ENCODE measurements around the gene ZC4H2. TPM values are rescaled to one million over a fixed set of nuclear protein-coding genes. Genes with fewer than 3 reads are reported as not detected.
A peak's percentile ranks its signal among the peaks of the same experiment; 100 is the strongest.
"Not testable (repeated sequence)": the region's sequence is repeated elsewhere in the genome, so short reads cannot be mapped to it uniquely, and the experiment has no call there.

ZC4H2 gene, protein sequence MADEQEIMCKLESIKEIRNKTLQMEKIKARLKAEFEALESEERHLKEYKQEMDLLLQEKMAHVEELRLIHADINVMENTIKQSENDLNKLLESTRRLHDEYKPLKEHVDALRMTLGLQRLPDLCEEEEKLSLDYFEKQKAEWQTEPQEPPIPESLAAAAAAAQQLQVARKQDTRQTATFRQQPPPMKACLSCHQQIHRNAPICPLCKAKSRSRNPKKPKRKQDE
- 2.5 TPM for polyA plus RNA-seq (2012; ENCODE audit: low read depth, missing spikeins)

DNA sequence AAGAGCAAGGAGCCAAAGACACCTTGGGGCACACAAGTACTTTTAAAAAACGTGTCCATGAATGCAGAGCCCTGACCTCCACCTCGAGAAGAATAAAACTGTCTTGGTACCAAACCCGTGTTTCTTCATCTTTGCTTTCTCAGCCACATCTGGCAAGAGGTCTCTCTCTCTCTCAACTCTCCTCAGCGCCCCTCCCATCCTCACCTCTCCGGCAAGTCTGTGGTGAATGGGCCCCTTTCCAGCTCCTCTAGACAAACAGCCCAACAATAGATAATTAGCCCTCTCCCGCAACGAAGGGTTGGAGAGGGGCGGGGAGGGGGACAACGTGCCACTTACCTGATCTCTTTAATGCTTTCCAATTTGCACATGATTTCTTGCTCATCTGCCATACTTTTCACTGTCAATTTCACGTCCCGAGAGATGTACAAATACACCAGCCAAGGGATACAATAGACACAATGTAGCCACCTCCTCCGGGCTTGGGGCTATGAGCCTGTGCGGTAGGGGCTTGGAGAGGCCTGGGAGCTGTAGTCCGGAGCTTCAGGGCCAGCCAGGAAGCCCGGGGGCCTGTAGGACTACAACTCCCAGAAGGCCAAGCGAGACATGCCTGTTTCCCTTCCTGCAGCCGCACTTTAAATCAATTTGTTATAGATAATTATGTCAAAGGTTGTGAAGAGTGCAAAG is at the start of gene ZC4H2:
Gene ZC4H2 (minus strand): TSS at position 462 of the 684 bp plus-strand sequence. CDS start 73 bp downstream, at position 389.
- TF ChIP-seq POLR2AphosphoS5 (IDR thresholded peaks at IDR 0.05; ENCODE audit: low read depth, low read length): no peak
- no peak for TF ChIP-seq POU2F2 (IDR thresholded peaks at IDR 0.05; ENCODE audit: low read depth, low read length)
- TF ChIP-seq POLR2A (IDR thresholded peaks at IDR 0.05; ENCODE audit: low read depth, low read length): no peak
- TF ChIP-seq SPI1 (IDR thresholded peaks at IDR 0.05; ENCODE audit: low read depth, low read length): no peak
- TF ChIP-seq TAF1 (IDR thresholded peaks at IDR 0.05; ENCODE audit: low read depth, low read length): no peak
- no peak for TF ChIP-seq PAX5 (IDR thresholded peaks at IDR 0.05; ENCODE audit: insufficient read depth, low read length, severe bottlenecking)
- peak; percentile 87 for FAIRE-seq
- peak; percentile 13 for DNase-seq (ENCODE audit: insufficient read length, low spot score)

DNA sequence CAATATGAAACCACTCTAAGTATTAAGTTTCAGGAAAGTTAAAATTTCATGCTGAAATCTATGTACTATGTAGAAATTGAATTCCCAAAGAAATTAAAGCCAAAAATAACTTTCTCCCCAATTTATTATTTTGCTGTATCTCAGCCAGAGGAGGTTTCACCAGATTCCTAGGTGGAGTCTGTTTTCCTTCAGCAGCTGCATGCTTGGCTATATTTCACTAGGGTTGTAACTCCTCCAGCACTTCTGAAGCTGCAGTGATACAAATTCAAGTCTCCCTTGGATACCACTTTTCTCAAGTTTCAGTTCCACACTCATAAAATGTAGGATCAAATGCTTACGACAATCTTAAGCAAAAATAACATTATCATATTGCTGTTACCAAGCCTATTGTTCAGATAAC is 41.2 kb upstream of the ZC4H2 start:
- TF ChIP-seq POLR2AphosphoS5 (IDR thresholded peaks at IDR 0.05; ENCODE audit: low read depth, low read length) (no peak), TAF1 (IDR thresholded peaks at IDR 0.05; ENCODE audit: low read depth, low read length) (no peak), POU2F2 (IDR thresholded peaks at IDR 0.05; ENCODE audit: low read depth, low read length) (no peak), PAX5 (IDR thresholded peaks at IDR 0.05; ENCODE audit: insufficient read depth, low read length, severe bottlenecking) (no peak), POLR2A (IDR thresholded peaks at IDR 0.05; ENCODE audit: low read depth, low read length) (no peak), SPI1 (IDR thresholded peaks at IDR 0.05; ENCODE audit: low read depth, low read length) (no peak)
- DNase-seq (ENCODE audit: insufficient read length, low spot score) (no peak), FAIRE-seq (no peak)

DNA sequence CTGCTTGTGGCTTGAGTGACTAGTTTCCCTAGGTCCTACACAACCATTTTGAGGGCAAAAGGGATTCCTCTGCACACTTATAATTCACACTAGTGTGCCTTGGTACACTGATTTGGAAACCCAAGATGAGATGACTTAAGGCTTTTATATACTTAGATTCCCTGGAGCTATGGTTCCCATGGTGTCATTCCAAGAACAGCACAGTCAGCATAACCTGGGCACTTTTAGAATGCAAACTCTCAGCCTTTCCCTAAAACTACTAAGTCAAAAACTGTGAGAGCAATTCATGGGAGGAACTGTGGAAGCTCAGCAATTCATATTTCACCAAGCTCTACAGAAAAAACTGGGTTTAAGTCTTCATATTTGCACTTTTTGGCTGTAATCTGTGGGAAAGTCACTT is 38.0 kb upstream of the ZC4H2 start:
- FAIRE-seq (no peak), DNase-seq (ENCODE audit: insufficient read length, low spot score) (no peak)

DNA sequence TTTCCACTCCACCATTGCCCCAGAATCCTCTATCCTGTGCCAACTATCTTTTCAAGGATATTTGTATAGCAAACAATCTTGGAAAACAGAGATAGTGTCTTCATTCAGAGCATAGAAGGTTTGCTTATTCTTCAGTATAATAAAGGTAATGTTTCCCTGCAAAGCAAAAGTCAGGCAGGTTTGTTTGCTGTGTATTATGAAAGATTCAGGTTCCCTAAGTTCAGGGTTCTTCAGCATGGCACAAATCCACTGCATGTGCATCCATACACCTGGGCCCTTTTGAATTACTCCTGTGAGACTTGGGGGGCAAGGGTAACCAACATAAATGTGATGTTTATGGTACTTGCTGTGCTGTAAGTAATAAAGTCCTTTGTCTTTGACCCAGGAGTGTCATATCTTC is 33.2 kb upstream of the ZC4H2 start:
- TF ChIP-seq POU2F2 (IDR thresholded peaks at IDR 0.05; ENCODE audit: low read depth, low read length) (no peak), PAX5 (IDR thresholded peaks at IDR 0.05; ENCODE audit: insufficient read depth, low read length, severe bottlenecking) (no peak), TAF1 (IDR thresholded peaks at IDR 0.05; ENCODE audit: low read depth, low read length) (no peak), POLR2A (IDR thresholded peaks at IDR 0.05; ENCODE audit: low read depth, low read length) (no peak), POLR2AphosphoS5 (IDR thresholded peaks at IDR 0.05; ENCODE audit: low read depth, low read length) (no peak), SPI1 (IDR thresholded peaks at IDR 0.05; ENCODE audit: low read depth, low read length) (no peak)
- DNase-seq (ENCODE audit: insufficient read length, low spot score) (no peak), FAIRE-seq (no peak)

More for the DNA sequence above, 38.0 kb upstream of the ZC4H2 start:
- TF ChIP-seq SPI1 (IDR thresholded peaks at IDR 0.05; ENCODE audit: low read depth, low read length): no peak
- TF ChIP-seq POU2F2 (IDR thresholded peaks at IDR 0.05; ENCODE audit: low read depth, low read length): no peak
- TF ChIP-seq POLR2A (IDR thresholded peaks at IDR 0.05; ENCODE audit: low read depth, low read length): no peak

DNA sequence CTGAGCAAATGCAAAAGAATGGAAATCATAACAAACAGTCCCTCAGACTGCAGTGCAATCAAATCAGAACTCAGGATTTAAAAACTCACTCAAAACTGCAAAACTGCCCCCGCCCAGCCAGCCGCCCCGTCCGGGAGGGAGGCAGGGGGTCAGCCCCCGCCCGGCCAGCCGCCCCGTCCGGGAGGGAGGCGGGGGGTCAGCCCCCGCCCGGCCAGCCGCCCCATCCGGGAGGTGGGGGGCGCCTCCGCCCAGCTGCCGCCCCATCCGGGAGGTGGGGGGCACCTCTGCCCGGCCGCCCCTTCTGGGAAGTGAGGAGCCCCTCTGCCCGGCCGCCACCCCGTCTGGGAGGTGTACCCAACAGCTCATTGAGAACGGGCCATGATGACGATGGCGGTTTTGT is 26.0 kb upstream of the ZC4H2 start:
- not testable (repeated sequence) for FAIRE-seq; DNase-seq (ENCODE audit: insufficient read length, low spot score)

DNA sequence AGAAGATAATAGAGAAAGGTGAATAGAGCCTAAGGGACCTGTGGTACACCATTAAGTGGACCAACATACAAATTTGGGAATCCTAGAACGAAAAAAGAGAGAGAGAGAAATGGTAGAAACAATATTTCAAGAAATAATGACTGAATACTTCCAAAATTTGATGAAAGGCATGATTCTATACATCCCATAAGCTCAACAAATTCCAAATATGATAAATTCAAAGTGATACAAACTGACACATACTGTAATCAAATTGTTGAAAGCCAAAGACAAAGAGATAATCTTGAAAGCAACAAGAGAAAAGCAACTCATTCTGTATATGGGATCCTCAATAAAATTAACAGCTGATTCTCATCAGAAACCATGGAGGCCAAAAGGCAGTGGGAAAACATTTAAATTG is 20.6 kb upstream of the ZC4H2 start:
- TF ChIP-seq POLR2AphosphoS5 (IDR thresholded peaks at IDR 0.05; ENCODE audit: low read depth, low read length): no peak
- no peak for TF ChIP-seq PAX5 (IDR thresholded peaks at IDR 0.05; ENCODE audit: insufficient read depth, low read length, severe bottlenecking)
- TF ChIP-seq SPI1 (IDR thresholded peaks at IDR 0.05; ENCODE audit: low read depth, low read length): no peak
- TF ChIP-seq POU2F2 (IDR thresholded peaks at IDR 0.05; ENCODE audit: low read depth, low read length): no peak
- no peak for TF ChIP-seq TAF1 (IDR thresholded peaks at IDR 0.05; ENCODE audit: low read depth, low read length)
- no peak for TF ChIP-seq POLR2A (IDR thresholded peaks at IDR 0.05; ENCODE audit: low read depth, low read length)
- DNase-seq (ENCODE audit: insufficient read length, low spot score) (no peak), FAIRE-seq (no peak)

DNA sequence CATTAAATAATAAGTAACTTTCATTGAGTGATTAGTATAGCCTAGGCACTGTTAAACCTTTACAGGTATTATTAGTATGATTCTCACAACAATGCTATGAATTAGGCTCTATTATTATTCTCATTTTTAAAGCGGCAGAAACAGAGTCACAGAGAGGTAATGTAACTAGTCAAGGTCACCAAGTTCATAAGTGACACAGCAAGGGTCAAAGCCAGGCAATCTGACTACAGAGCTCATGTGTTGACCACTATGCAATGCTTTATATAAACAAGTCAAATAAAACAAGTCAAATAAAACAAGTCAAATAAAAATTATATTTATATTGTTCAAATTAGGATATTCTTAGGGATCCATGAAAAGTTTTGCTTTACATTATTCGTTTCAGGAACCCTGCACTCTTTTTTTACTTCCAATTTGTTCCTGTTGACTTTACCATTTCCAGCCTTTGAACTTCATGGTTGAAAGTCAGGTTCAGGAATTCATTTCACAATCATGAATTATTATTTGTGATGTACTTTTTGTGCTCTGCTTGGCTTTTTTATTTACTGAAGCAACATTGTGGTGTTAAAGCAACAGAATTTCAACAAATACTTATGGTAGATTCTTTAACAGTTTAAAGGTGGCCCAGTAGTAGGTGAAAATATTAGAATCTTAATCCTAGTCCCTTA is 18.0 kb upstream of the ZC4H2 start:
- no peak for DNase-seq (ENCODE audit: insufficient read length, low spot score)
- FAIRE-seq: no peak
- TF ChIP-seq PAX5 (IDR thresholded peaks at IDR 0.05; ENCODE audit: insufficient read depth, low read length, severe bottlenecking): no peak
- TF ChIP-seq POLR2AphosphoS5 (IDR thresholded peaks at IDR 0.05; ENCODE audit: low read depth, low read length): no peak
- TF ChIP-seq POLR2A (IDR thresholded peaks at IDR 0.05; ENCODE audit: low read depth, low read length): no peak
- no peak for TF ChIP-seq POU2F2 (IDR thresholded peaks at IDR 0.05; ENCODE audit: low read depth, low read length)
- TF ChIP-seq TAF1 (IDR thresholded peaks at IDR 0.05; ENCODE audit: low read depth, low read length): no peak
- TF ChIP-seq SPI1 (IDR thresholded peaks at IDR 0.05; ENCODE audit: low read depth, low read length): no peak

DNA sequence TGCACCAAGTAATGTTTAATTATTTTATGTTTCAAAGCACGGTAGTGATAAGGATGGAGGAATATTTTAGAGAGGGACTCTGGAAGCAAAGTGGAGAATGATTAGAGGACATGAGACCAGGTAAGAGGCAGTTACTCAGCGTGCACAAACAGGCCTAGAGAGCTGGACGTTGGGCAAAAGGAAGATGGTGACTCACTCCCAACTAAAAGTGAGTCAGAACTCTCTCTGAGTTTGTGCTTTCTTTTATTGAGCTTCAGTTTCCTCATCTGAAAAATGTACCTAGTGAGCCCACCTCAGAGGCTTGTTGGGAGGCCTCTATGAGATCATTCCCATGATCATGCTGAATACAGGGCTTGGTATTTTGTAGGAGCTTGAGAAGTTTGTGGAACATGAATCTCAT is 1.6 kb upstream of the ZC4H2 start:
- DNase-seq (ENCODE audit: insufficient read length, low spot score) (no peak), FAIRE-seq (no peak)
- TF ChIP-seq PAX5 (IDR thresholded peaks at IDR 0.05; ENCODE audit: insufficient read depth, low read length, severe bottlenecking) (no peak), SPI1 (IDR thresholded peaks at IDR 0.05; ENCODE audit: low read depth, low read length) (no peak), POLR2AphosphoS5 (IDR thresholded peaks at IDR 0.05; ENCODE audit: low read depth, low read length) (no peak), TAF1 (IDR thresholded peaks at IDR 0.05; ENCODE audit: low read depth, low read length) (no peak), POU2F2 (IDR thresholded peaks at IDR 0.05; ENCODE audit: low read depth, low read length) (no peak), POLR2A (IDR thresholded peaks at IDR 0.05; ENCODE audit: low read depth, low read length) (no peak)

DNA sequence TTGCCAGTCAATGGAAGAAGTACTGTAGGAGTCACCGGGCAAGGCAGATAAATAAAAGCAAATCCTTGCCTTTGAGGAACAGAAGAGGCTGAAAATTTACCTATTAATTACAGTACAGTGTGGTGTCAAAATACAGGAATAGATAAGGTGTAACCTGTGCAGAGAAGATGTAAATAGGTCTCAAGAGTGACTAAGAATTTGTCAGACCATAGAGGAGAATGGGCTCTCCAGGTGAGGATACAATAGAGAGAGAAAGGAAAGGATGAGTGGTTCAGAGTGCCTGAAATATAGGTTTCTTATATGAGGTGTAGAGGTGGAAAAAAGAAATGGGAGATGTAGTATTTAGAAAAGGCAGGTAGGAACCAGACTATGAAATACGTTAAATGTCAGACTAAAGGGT is 801 bp upstream of the ZC4H2 start:
- TF ChIP-seq POU2F2 (IDR thresholded peaks at IDR 0.05; ENCODE audit: low read depth, low read length) (no peak), POLR2A (IDR thresholded peaks at IDR 0.05; ENCODE audit: low read depth, low read length) (no peak), PAX5 (IDR thresholded peaks at IDR 0.05; ENCODE audit: insufficient read depth, low read length, severe bottlenecking) (no peak), TAF1 (IDR thresholded peaks at IDR 0.05; ENCODE audit: low read depth, low read length) (no peak)
- FAIRE-seq (no peak), DNase-seq (ENCODE audit: insufficient read length, low spot score) (no peak)

DNA sequence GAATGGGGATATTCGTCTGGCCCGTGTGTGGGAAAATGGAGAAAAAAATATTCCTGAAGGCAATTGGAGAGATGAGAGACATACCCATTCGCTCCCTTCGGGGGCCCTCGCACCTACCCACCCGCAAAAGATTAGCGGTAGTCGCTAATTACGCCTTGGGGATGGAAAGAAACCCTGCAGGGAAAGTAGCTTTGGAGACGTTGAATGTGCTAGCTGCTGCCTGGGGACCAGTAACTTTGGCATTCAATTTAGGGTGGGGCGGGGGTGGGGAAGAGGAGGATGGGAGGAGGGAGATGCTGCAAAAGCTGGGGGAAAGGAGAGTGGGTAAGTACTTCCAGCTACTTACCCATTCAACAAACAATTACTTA is 407 bp upstream of the ZC4H2 start:
- FAIRE-seq: no peak
- TF ChIP-seq POLR2AphosphoS5 (IDR thresholded peaks at IDR 0.05; ENCODE audit: low read depth, low read length) (no peak), SPI1 (IDR thresholded peaks at IDR 0.05; ENCODE audit: low read depth, low read length) (no peak), POLR2A (IDR thresholded peaks at IDR 0.05; ENCODE audit: low read depth, low read length) (no peak), PAX5 (IDR thresholded peaks at IDR 0.05; ENCODE audit: insufficient read depth, low read length, severe bottlenecking) (no peak), POU2F2 (IDR thresholded peaks at IDR 0.05; ENCODE audit: low read depth, low read length) (no peak), TAF1 (IDR thresholded peaks at IDR 0.05; ENCODE audit: low read depth, low read length) (no peak)
- DNase-seq (ENCODE audit: insufficient read length, low spot score): no peak

Data from GM12891 (cell line).